Activated naive CD4-positive, alpha-beta T cell treated with Interleukin-2 at 50 U/mL for 16 hours (primary cell): Measurements from ENCODE around the gene CALML3.

Experiments used
- DNase-seq: peaks from one replicate; pipeline ENCODE4 v3.0.0-alpha.2; 2020

Gene CALML3

DNA sequence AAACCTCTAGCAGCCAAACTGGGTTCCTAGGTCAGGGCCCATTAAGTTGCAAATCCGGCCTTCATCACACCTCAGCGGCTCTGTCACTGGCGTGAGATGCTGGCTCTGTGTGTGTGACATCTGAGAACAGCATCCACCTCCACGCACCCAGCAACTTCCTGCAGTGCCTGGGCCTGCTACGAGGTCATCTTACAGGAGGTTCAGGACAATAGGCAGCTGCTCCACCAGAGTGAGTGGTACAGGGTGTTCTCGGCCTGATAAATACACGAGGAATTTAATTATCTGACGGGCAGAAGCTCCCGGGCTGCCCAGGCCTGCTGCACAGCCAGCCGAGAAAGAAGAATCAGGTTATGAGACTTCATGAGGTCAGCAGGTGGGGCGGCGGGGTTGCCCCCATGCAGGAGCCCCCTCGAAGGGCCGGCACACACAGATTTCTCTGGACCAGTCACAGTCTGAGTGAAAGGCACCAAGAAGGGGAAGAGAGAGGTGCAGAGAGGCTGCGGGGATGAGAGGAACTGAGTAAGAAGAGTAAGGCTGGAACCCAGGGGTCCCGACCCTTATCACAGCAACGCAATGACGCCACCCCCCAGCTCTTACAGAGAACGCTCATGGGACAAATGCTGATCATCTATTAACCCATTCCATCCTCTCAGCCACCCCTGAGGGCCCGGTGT, 49.3 kb downstream of the CALML3 start:
- no peak for DNase-seq

DNA sequence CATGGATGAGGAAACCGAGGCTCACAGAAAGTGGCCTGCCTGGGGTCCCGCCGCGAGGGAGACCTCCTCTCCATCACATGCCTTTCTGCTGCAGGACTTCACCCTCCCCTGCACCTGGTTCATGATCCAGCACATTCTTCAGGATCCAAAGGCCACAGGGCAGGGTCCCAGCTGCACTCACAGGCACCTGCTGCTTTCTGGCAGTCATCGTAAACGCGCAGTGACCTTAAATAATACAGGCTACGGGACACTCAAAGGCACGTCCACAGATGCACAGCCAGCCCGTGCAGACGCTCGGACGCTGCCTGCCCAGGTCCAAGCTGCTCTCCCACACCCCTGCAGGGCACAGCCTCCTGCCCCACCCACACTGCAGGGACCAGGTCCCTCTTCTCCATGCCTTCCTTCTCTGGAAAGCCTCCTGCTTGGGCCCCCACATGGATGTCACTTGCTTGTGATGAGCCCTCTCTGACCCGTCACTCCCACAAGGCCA, 49.9 kb downstream of the CALML3 start:
- DNase-seq: no peak

DNA sequence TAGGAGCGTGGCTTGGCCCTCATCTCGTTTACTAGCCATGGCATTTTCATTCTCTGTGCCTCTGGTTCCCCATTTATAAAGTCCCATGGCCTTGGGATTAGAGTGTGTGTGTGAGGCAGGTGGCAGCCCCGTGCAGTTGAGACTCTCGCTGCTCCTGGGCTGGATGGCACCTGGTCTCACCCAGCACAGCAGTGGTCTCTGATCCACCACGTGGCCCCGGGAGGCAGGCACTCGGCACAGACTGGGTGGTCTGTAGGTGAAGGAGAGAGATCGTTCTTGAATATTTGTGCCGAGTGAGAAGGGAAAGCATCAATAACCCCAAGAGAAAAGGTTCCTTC, 50.4 kb downstream of the CALML3 start:
- no peak for DNase-seq

DNA sequence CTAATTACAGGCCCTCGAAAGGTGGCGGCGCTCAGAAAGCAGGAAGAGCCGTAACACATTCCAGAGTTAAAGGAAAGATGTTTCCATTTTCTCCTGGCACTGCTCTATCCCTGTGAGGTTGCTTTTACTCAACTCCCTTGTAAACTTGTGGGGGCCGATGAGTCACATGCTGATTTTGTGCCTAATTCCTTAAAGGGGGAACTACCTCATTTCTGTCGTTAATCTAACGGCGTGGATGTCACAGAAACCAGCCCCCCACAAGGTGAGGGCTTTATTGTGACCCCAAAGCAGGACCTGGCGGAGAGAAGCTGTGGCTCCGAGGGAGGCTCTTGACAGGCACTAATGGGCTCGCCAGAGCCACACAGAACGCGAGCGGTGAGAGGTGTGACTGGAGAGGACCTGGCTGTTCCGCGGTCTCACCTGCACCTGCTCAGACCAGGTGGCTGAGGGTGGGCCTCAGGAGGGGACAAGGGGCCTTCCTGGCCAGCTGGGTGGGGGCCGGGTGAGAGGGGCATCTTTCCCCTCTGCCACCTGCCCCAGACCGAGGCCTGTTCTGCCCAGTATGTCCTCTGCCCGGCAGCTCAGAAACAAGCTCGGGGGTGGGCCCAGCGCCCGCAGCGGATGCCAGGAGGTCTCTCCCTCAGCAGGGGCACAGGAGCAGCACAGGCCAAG, 50.9 kb downstream of the CALML3 start:
- no peak for DNase-seq

DNA sequence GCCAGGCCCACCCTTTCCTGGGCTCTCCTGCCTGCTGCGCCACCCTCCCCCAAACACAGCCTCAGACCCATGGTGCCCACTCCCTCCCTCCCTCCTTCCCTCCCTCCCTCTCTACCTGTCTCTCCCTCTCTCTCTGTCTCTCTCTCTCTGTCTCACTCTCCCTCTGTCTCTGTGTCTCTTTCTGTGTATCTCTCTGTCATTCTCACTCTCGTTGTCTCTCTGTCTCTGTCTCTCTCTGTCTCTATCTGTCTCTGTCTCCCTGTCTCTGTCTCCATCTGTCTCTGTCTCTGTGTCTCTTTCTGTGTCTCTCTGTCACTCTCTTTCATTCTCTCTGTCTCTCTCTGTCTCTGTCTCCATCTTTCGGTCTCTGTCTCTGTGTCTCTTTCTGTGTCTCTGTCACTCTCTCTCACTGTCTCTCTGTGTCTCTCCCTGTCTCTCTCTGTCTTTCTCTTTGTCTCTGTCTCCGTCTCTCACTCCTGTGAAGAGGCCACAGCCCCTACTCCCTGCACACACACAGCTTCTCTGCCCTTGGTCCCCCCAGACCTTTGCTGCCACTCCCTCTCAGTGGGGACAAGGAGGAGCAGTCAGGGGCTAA, 51.5 kb downstream of the CALML3 start:
- DNase-seq: no peak
